H9 (cell line): ENCODE results near the gene ANXA2. TPM values are rescaled to one million over a fixed set of nuclear protein-coding genes. Genes with fewer than 3 reads are reported as not detected.

ENCODE experiments used
- DNase-seq: peaks from one replicate; pipeline ENCODE4 v3.0.0-alpha.2; 2017
- H2AFZ ChIP-seq: one replicate; pipeline ENCODE4 v1.6.1; 2013; ENCODE audit warnings: mild to moderate bottlenecking, low read length, control low read depth, moderate library complexity
- H2AK5ac ChIP-seq: 2 replicates; pipeline ENCODE4 v1.6.1; 2013; ENCODE audit warnings: low read length, control low read depth, mixed read lengths; ENCODE audit not compliant: insufficient read length
- H2BK120ac ChIP-seq: one replicate; pipeline ENCODE4 v1.6.1; 2013; ENCODE audit warnings: low read depth, mild to moderate bottlenecking, low read length, control low read depth, inconsistent platforms; ENCODE audit not compliant: poor library complexity, severe bottlenecking
- H2BK12ac ChIP-seq: 2 replicates; pipeline ENCODE4 v1.6.1; 2013; ENCODE audit warnings: low read length, control low read depth, mixed read lengths, low read depth; ENCODE audit not compliant: insufficient read length
- H2BK15ac ChIP-seq: 2 replicates; pipeline ENCODE4 v1.6.1; 2013; ENCODE audit warnings: low read depth, low read length, control low read depth
- H2BK20ac ChIP-seq: one replicate; pipeline ENCODE4 v1.6.1; 2013; ENCODE audit warnings: low read depth, mild to moderate bottlenecking, low read length, control low read depth, inconsistent platforms; ENCODE audit not compliant: poor library complexity, severe bottlenecking
- H2BK5ac ChIP-seq: 2 replicates; pipeline ENCODE4 v1.6.1; 2013; ENCODE audit warnings: low read length, control low read depth, mixed read lengths; ENCODE audit not compliant: insufficient read length
- H3K14ac ChIP-seq: 2 replicates; pipeline ENCODE4 v1.6.1; 2013; ENCODE audit warnings: low read length, control low read depth; ENCODE audit not compliant: insufficient read depth
- H3K18ac ChIP-seq: 2 replicates; pipeline ENCODE4 v1.6.1; 2013; ENCODE audit warnings: low read depth, mild to moderate bottlenecking, mixed read lengths, low read length, control low read depth; ENCODE audit not compliant: insufficient read length
- H3K23ac ChIP-seq: 2 replicates; pipeline ENCODE4 v1.6.1; 2013; ENCODE audit warnings: low read length, control low read depth, mixed read lengths, low read depth; ENCODE audit not compliant: insufficient read length
- H3K23me2 ChIP-seq: 2 replicates; pipeline ENCODE4 v1.6.1; 2013; ENCODE audit warnings: low read depth, mild to moderate bottlenecking, mixed read lengths, low read length, control low read depth; ENCODE audit not compliant: insufficient read length, poor library complexity, severe bottlenecking
- H3K27ac ChIP-seq: 2 replicates; pipeline ENCODE4 v1.5.1; 2013; ENCODE audit warnings: low read length, control low read depth, mixed read lengths, low read depth; ENCODE audit not compliant: insufficient read length
- H3K27me3 ChIP-seq: 2 replicates; pipeline ENCODE4 v1.6.1; 2013; ENCODE audit warnings: low read length, control low read depth, inconsistent platforms; ENCODE audit not compliant: insufficient read depth
- H3K4ac ChIP-seq: 2 replicates; pipeline ENCODE4 v1.6.1; 2013; ENCODE audit warnings: low read depth, mild to moderate bottlenecking, control low read depth, inconsistent platforms, low read length, moderate library complexity
- H3K4me1 ChIP-seq: 2 replicates; pipeline ENCODE4 v1.6.1; 2013; ENCODE audit warnings: low read length, control low read depth, inconsistent platforms; ENCODE audit not compliant: insufficient read depth
- H3K4me2 ChIP-seq: 2 replicates; pipeline ENCODE4 v1.6.1; 2013; ENCODE audit warnings: low read length, control low read depth, mixed read lengths; ENCODE audit not compliant: insufficient read length, insufficient read depth
- H3K56ac ChIP-seq: 2 replicates; pipeline ENCODE4 v1.6.1; 2013; ENCODE audit warnings: low read depth, mild to moderate bottlenecking, mixed read lengths, low read length, control low read depth; ENCODE audit not compliant: insufficient read length
- H3K79me1 ChIP-seq: 2 replicates; pipeline ENCODE4 v1.6.1; 2013; ENCODE audit warnings: low read depth, mild to moderate bottlenecking, moderate library complexity, low read length, control low read depth, inconsistent platforms; ENCODE audit not compliant: insufficient read depth, poor library complexity, severe bottlenecking
- H3K79me2 ChIP-seq: 2 replicates; pipeline ENCODE4 v1.6.1; 2013; ENCODE audit warnings: low read length, control low read depth, inconsistent platforms; ENCODE audit not compliant: insufficient read depth
- H3K9ac ChIP-seq: 2 replicates; pipeline ENCODE4 v1.6.1; 2013; ENCODE audit warnings: low read length, control low read depth, mixed read lengths; ENCODE audit not compliant: insufficient read length; ENCODE audit errors: extremely low read depth
- H3K9me3 ChIP-seq: one replicate; pipeline ENCODE4 v1.6.1; 2013; ENCODE audit warnings: low read depth, low read length, inconsistent platforms; ENCODE audit not compliant: control insufficient read depth
- H3T11ph ChIP-seq: one replicate; pipeline ENCODE4 v1.6.1; 2013; ENCODE audit warnings: mild to moderate bottlenecking, low read length, control low read depth, inconsistent platforms
- H4K20me1 ChIP-seq: one replicate; pipeline ENCODE4 v1.6.1; 2013; ENCODE audit not compliant: control insufficient read depth, insufficient read length, insufficient read depth
- H4K5ac ChIP-seq: 2 replicates; pipeline ENCODE4 v1.6.1; 2013; ENCODE audit warnings: low read depth, mild to moderate bottlenecking, mixed read lengths, low read length, control low read depth; ENCODE audit not compliant: insufficient read length
- H4K8ac ChIP-seq: replicated peaks from 2 replicates; pipeline ENCODE4 v1.6.1; 2013; ENCODE audit warnings: low read length, control low read depth, mixed read lengths, low read depth; ENCODE audit not compliant: insufficient read length
- H4K91ac ChIP-seq: 2 replicates; pipeline ENCODE4 v1.6.1; 2013; ENCODE audit warnings: low read depth, mild to moderate bottlenecking, moderate library complexity, mixed read lengths, low read length, control low read depth; ENCODE audit not compliant: insufficient read length
- H3K27ac Mint-ChIP-seq, 3 experiments: 2 replicates in 2 of 3; 3 replicates in 1 of 3; pipeline ENCODE4 v1.8.0; 2020 to 2021; ENCODE audit warnings: mixed read lengths in 3 of 3, mild to moderate bottlenecking in 1 of 3, moderate library complexity in 1 of 3
- H3K27me3 Mint-ChIP-seq: 2 replicates; pipeline ENCODE4 v1.8.0; 2021; ENCODE audit warnings: low read depth, mild to moderate bottlenecking, moderate library complexity, mixed read lengths
- H3K36me3 Mint-ChIP-seq, 3 experiments: 2 replicates in 2 of 3; 3 replicates in 1 of 3; pipeline ENCODE4 v1.8.0; 2020 to 2021; ENCODE audit warnings: low read depth in 3 of 3, mixed read lengths in 3 of 3; ENCODE audit not compliant: insufficient read depth in 1 of 3
- H3K4me1 Mint-ChIP-seq, 2 experiments: 2 replicates each; pipeline ENCODE4 v1.8.0; 2020; ENCODE audit warnings: mixed read lengths in 2 of 2
- H3K4me3 Mint-ChIP-seq, 2 experiments: 2 replicates in 1 of 2; 3 replicates in 1 of 2; pipeline ENCODE4 v1.8.0; 2020 to 2021; ENCODE audit warnings: mild to moderate bottlenecking in 2 of 2, mixed read lengths in 2 of 2, moderate library complexity in 1 of 2
- H3K9me3 Mint-ChIP-seq, 2 experiments: 2 replicates in 1 of 2; 3 replicates in 1 of 2; pipeline ENCODE4 v1.8.0; 2020; ENCODE audit warnings: mild to moderate bottlenecking in 2 of 2, mixed read lengths in 2 of 2, moderate library complexity in 1 of 2
- CTCF ChIP-seq: fragments of 200-600 bp; sonication (generic); conservative IDR thresholded peaks from 3 replicates; pipeline ENCODE4 v1.8.0; 2021; ENCODE audit warnings: antibody characterized with exemption, mild to moderate bottlenecking
- WGBS: extraction: QIAGEN DNeasy Blood & Tissue Kit; methylation state at CpG from one replicate; pipeline ENCODE4 v1.1.7; 2013; ENCODE audit warnings: missing lambda C conversion rate, low lambda C conversion rate, mixed read lengths; ENCODE audit not compliant: insufficient read length; ENCODE audit errors: extremely low coverage; 5-methylcytosine and 5-hydroxymethylcytosine counted together
- total RNA-seq: library from RNA; stranded (reverse); gene quantifications from 2 replicates; pipeline ENCODE4 v1.2.1, GENCODE V29; 2021

The ANXA2 gene
- total RNA-seq, 1 experiment from 2014 or later: 126 TPM

- Mint-ChIP-seq H3K27me3 (peaks cover 36% of the 10 kb centered on the region), H3K27ac (no peak overlapping the region), H3K9me3 (no peaks in the 10 kb centered on the region), H3K4me1 (peaks cover 19 to 20% of the 10 kb centered on the region in 2 experiments), H3K4me3 (no peak overlapping the region), H3K36me3 (peaks cover 0 to 11% (median 5%) of the 10 kb centered on the region in 3 experiments; a peak in 3 of 7 replicates)
- no peaks in the 10 kb centered on the region for H4K20me1 ChIP-seq
- H3K9me3 ChIP-seq: no peaks in the 10 kb centered on the region
- H3K79me1 ChIP-seq: no peaks in the 10 kb centered on the region
- no peak overlapping the region for H3K4me2 ChIP-seq
- no peak overlapping the region for H3T11ph ChIP-seq
- no peak for DNase-seq
- H4K5ac ChIP-seq: no peak overlapping the region
- no peak overlapping the region for H4K8ac ChIP-seq
- no peak overlapping the region for H3K9ac ChIP-seq
- H3K18ac ChIP-seq: no peak overlapping the region
- no peak overlapping the region for H2BK120ac ChIP-seq
- no CpG with 5 or more reads among the region's 5 CpGs for WGBS
- H2AFZ ChIP-seq: no peak overlapping the region
- no peak overlapping the region for H3K27ac ChIP-seq
- no peak overlapping the region for H3K14ac ChIP-seq
- no peak for TF ChIP-seq CTCF
- no peak overlapping the region for H2AK5ac ChIP-seq
- no peak overlapping the region for H2BK15ac ChIP-seq
- H3K79me2 ChIP-seq: no peaks in the 10 kb centered on the region
- H3K23me2 ChIP-seq: no peaks in the 10 kb centered on the region
- no peak overlapping the region for H2BK20ac ChIP-seq
- H2BK12ac ChIP-seq: no peak overlapping the region
- no peak overlapping the region for H4K91ac ChIP-seq
- no peak overlapping the region for H3K4ac ChIP-seq
- no peak overlapping the region for H2BK5ac ChIP-seq
- H3K56ac ChIP-seq: no peak overlapping the region
- H3K27me3 ChIP-seq: no peaks in the 10 kb centered on the region
- no peaks in the 10 kb centered on the region for H3K4me1 ChIP-seq
- H3K23ac ChIP-seq: no peak overlapping the region
These were observed 22.5 kb downstream of the ANXA2 start for GRCh38 chr15:60375306-60375705.
